H1 (cell line): Measurements from ENCODE around the gene CD63. TPM values are rescaled to one million over a fixed set of nuclear protein-coding genes. Genes with fewer than 3 reads are reported as not detected.

Experiments used
- MAX ChIP-seq: IDR thresholded peaks from 2 replicates; pipeline ENCODE4 v1.6.1; 2012; ENCODE audit warnings: inconsistent platforms
- RAD21 ChIP-seq, 2 experiments: IDR thresholded peaks in 1 of 2; conservative IDR thresholded peaks in 1 of 2; 2 replicates each; pipeline ENCODE4 v1.6.1; 2011; ENCODE audit warnings: low read depth in 2 of 2, low read length in 2 of 2, improper control_type of control experiment in 1 of 2, inconsistent platforms in 1 of 2, mild to moderate bottlenecking in 1 of 2, moderate library complexity in 1 of 2
- RXRA ChIP-seq: IDR thresholded peaks from 2 replicates; pipeline ENCODE4 v1.6.1; 2011; ENCODE audit warnings: low read depth, mild to moderate bottlenecking, low read length, moderate library complexity; ENCODE audit not compliant: insufficient read depth
- SAP30 ChIP-seq: fragments of 300-600 bp; sonication (generic); IDR thresholded peaks from 2 replicates; pipeline ENCODE4 v1.7.1; 2012; ENCODE audit warnings: low read length, moderate library complexity, mild to moderate bottlenecking, inconsistent platforms; ENCODE audit not compliant: insufficient read depth, insufficient replicate concordance
- SP4 ChIP-seq: IDR thresholded peaks from 2 replicates; pipeline ENCODE4 v1.6.1; 2012; ENCODE audit warnings: low read length, inconsistent platforms
- TBP ChIP-seq: IDR thresholded peaks from 2 replicates; pipeline ENCODE4 v1.6.1; 2011; ENCODE audit warnings: low read depth, low read length, improper control_type of control experiment
- polyA plus RNA-seq, 7 experiments: library from polyadenylated mRNA; depleted of rRNA in 3 of 7; stranded (reverse) in 5 of 7; unstranded in 2 of 7; fragments of >200 nt in 5 of 7; fragments of 200-250 nt in 2 of 7; gene quantifications; 1 replicate in 5 of 7; 2 replicates in 1 of 7; 4 replicates in 1 of 7; pipeline versions ENCODE4 v1.2.1 to v1.2.3, GENCODE V29; 2011 to 2013; ENCODE audit warnings: missing spikeins in 2 of 7, mixed read lengths in 2 of 7
- total RNA-seq: library from RNA; stranded (reverse); fragmentation: NEBNext Ultra II Directional; extraction: Animal tissue kit (Norgen Biotek cat#: 25700); gene quantifications from 2 replicates; pipeline ENCODE4 v1.2.1, GENCODE V29; 2021

Gene CD63
- total and polyA plus RNA-seq, 2 of the 8 experiments (the other 6 are each of a cell fraction or from before 2014, with no cell fraction given) = 440 to 526 TPM

GRCh38 chr12:55696141-55696540, 32.7 kb downstream of the CD63 start (continued):
- TF ChIP-seq RAD21 (IDR thresholded peaks at IDR 0.05 in 1 of 2, conservative IDR thresholded peaks at IDR 0.05 in 1 of 2; ENCODE audit: low read depth in 2 of 2, low read length in 2 of 2) (no peak), SAP30 (no peak), SP4 (no peak), RXRA (no peak), TBP (no peak), MAX (no peak)
- TF ChIP-seq, all 59 proteins: peak for 0
